ENCODE data around the gene TEAD4.

DNA sequence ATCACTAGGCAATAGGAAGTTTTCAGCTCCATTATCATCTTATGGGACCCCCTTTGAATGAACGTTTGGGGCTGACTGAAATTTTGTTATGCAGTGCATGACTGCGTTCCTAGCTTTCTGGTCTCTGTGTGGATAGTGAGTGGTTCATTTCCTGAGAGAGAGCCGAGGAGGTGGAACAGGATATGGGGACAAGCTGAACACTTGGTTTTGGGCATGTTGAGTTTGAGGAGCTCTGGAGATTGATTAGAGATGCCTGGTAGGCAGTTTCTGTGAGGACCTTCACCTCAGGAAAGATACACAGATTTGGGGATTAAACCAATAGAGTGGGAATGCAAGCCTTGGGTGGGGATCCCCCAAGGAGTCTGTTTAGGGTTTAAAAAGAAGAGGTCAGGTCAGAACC lies 27.7 kb downstream of the TEAD4 start:
- TF ChIP-seq, protein P1, sequence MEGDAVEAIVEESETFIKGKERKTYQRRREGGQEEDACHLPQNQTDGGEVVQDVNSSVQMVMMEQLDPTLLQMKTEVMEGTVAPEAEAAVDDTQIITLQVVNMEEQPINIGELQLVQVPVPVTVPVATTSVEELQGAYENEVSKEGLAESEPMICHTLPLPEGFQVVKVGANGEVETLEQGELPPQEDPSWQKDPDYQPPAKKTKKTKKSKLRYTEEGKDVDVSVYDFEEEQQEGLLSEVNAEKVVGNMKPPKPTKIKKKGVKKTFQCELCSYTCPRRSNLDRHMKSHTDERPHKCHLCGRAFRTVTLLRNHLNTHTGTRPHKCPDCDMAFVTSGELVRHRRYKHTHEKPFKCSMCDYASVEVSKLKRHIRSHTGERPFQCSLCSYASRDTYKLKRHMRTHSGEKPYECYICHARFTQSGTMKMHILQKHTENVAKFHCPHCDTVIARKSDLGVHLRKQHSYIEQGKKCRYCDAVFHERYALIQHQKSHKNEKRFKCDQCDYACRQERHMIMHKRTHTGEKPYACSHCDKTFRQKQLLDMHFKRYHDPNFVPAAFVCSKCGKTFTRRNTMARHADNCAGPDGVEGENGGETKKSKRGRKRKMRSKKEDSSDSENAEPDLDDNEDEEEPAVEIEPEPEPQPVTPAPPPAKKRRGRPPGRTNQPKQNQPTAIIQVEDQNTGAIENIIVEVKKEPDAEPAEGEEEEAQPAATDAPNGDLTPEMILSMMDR (conservative IDR thresholded peaks at IDR 0.05; ENCODE audit: low read depth, low read length): no peak
- TF ChIP-seq EZH2 (IDR thresholded peaks at IDR 0.05; ENCODE audit: borderline replicate concordance, low read depth, low read length, poor library complexity, severe bottlenecking): no peak

Measured in A673 (cell line).